ENCODE measurements around the gene OTOGL. TPM values are rescaled to one million over a fixed set of nuclear protein-coding genes. Genes with fewer than 3 reads are reported as not detected.

Gene OTOGL
- polyA plus RNA-seq, 1 of the 3 experiments (the other 2 are of a cell fraction), result 0.61 TPM

DNA sequence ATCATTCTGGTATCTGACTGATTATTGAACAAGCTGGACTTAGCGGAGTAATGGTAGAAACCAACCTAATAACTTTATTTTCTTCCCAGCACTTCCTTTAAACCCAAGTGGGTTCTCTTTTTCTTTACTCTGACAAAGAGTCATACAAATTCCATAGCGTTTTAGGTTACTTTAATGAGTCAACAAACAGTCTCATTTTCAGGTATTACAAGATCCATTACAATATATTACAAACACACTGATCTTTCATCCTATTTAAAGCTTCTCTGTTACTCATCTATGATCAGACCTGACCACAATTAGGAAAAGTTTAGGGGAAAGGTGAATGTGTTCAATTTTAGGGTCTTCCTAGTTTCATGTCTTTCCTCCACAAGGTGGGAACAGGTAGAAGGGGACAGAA is 305.3 kb downstream of the OTOGL start:
- no peaks in the 10 kb centered on the region for H4K20me1 ChIP-seq (ENCODE audit: insufficient read depth)
- H3K9me3 ChIP-seq, result no peaks in the 10 kb centered on the region; the same call in 1 of the 2 replicates
- DNase-seq, result no peak
- no peak overlapping the region for H3K4me3 ChIP-seq (ENCODE audit: low read depth in 2 of 2, low read length in 1 of 2)
- no peaks in the 10 kb centered on the region for H3K9me2 ChIP-seq
- no peaks in the 10 kb centered on the region for H3F3A ChIP-seq (replicated peaks; ENCODE audit: insufficient read depth)
- H3K27ac ChIP-seq (ENCODE audit: low read depth in 2 of 2, low read length in 1 of 2), result no peak overlapping the region
- no peak overlapping the region for H2AFZ ChIP-seq (ENCODE audit: low read depth)
- no peaks in the 10 kb centered on the region for H3K4me1 ChIP-seq (ENCODE audit: control insufficient read depth in 1 of 2, insufficient read depth in 2 of 2, low read depth in 1 of 2, low read length in 1 of 2)
- TF ChIP-seq GABPA (IDR thresholded peaks at IDR 0.05; ENCODE audit: low read depth) (no peak), YY1 (IDR thresholded peaks at IDR 0.05; ENCODE audit: low read depth) (no peak), IRF3 (IDR thresholded peaks at IDR 0.05; ENCODE audit: low read depth, low read length) (no peak), NFIC (IDR thresholded peaks at IDR 0.05; ENCODE audit: borderline replicate concordance) (no peak), USF2 (IDR thresholded peaks at IDR 0.05; ENCODE audit: borderline replicate concordance, low read depth, low read length) (no peak), MEF2A (IDR thresholded peaks at IDR 0.05; ENCODE audit: borderline replicate concordance, low read depth) (no peak), SIN3A (IDR thresholded peaks at IDR 0.05; ENCODE audit: borderline replicate concordance, low read depth, low read length) (no peak), FOXM1 (IDR thresholded peaks at IDR 0.05; ENCODE audit: low read depth) (no peak), TAF1 (IDR thresholded peaks at IDR 0.05; ENCODE audit: borderline replicate concordance, low read depth, low read length) (no peak), MAX (IDR thresholded peaks at IDR 0.05; ENCODE audit: low read depth) (no peak), POLR2AphosphoS5 (IDR thresholded peaks at IDR 0.05; ENCODE audit: low read depth, low read length) (no peak), TCF12 (IDR thresholded peaks at IDR 0.05) (no peak), RXRA (IDR thresholded peaks at IDR 0.05; ENCODE audit: borderline replicate concordance, low read depth) (no peak), ELF1 (IDR thresholded peaks at IDR 0.05) (no peak), RAD21 (IDR thresholded peaks at IDR 0.05; ENCODE audit: low read length) (no peak), FOXJ3 (CRISPR knock-in tag; IDR thresholded peaks at IDR 0.05) (no peak), EZH2phosphoT487 (IDR thresholded peaks at IDR 0.05; ENCODE audit: borderline replicate concordance, low read depth) (no peak), FOSL2 (IDR thresholded peaks at IDR 0.05; ENCODE audit: borderline replicate concordance, low read depth) (no peak), JUND (IDR thresholded peaks at IDR 0.05) (no peak)
- ChIA-PET CTCF (no interaction called here), POLR2A (no interaction called here)
- peaks cover 24% of the 10 kb centered on the region; the same call in 1 of the 2 replicates for H3K27me3 ChIP-seq (ENCODE audit: insufficient read depth)
- 7% methylated on average over 2 of the region's 2 CpGs for WGBS (ENCODE audit: low lambda C conversion rate)
- H3K4me2 ChIP-seq, result no peak overlapping the region
- no peak overlapping the region for H3K9ac ChIP-seq
- no peaks in the 10 kb centered on the region for H3K79me2 ChIP-seq (ENCODE audit: insufficient read depth)
- H3K36me3 ChIP-seq (replicated peaks in 1 of 2; ENCODE audit: control insufficient read depth in 1 of 2, insufficient read depth in 2 of 2, low read length in 1 of 2), result no peaks in the 10 kb centered on the region

DNA sequence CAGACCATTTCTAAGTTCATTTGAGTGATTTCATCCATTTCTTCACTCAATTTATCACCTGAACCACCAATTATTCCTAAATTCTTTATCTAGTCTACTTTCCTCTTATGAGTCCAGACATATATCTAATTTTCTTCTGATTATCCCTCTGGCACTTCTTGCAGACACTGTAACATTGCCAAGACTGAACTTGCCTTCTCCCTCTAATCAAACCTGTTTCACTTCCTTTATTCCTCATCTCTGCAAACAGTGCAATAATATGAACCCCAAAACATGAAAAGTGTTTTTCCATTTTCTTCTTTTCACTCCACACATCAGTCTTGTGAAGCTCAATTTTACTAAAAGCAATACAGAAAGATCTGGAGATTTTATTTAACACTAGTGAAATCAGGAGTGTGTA is 306.9 kb downstream of the OTOGL start:
- Histone ChIP-seq H4K20me1 (ENCODE audit: insufficient read depth) (no peaks in the 10 kb centered on the region), H3F3A (replicated peaks; ENCODE audit: insufficient read depth) (no peaks in the 10 kb centered on the region), H3K4me1 (ENCODE audit: control insufficient read depth in 1 of 2, insufficient read depth in 2 of 2, low read depth in 1 of 2, low read length in 1 of 2) (no peaks in the 10 kb centered on the region), H3K27ac (ENCODE audit: low read depth in 2 of 2, low read length in 1 of 2) (no peak overlapping the region), H3K4me3 (ENCODE audit: low read depth in 2 of 2, low read length in 1 of 2) (no peak overlapping the region), H3K27me3 (ENCODE audit: insufficient read depth) (peaks cover 10% of the 10 kb centered on the region; the same call in 1 of the 2 replicates), H3K9me3 (no peaks in the 10 kb centered on the region; the same call in 1 of the 2 replicates), H3K4me2 (no peak overlapping the region), H3K9ac (no peak overlapping the region), H3K79me2 (ENCODE audit: insufficient read depth) (no peaks in the 10 kb centered on the region), H2AFZ (ENCODE audit: low read depth) (no peak overlapping the region), H3K9me2 (no peaks in the 10 kb centered on the region), H3K36me3 (replicated peaks in 1 of 2; ENCODE audit: control insufficient read depth in 1 of 2, insufficient read depth in 2 of 2, low read length in 1 of 2) (no peaks in the 10 kb centered on the region)
- TF ChIP-seq SIN3A (IDR thresholded peaks at IDR 0.05; ENCODE audit: borderline replicate concordance, low read depth, low read length) (no peak), EZH2phosphoT487 (IDR thresholded peaks at IDR 0.05; ENCODE audit: borderline replicate concordance, low read depth) (no peak), FOSL2 (IDR thresholded peaks at IDR 0.05; ENCODE audit: borderline replicate concordance, low read depth) (no peak), MEF2A (IDR thresholded peaks at IDR 0.05; ENCODE audit: borderline replicate concordance, low read depth) (no peak), GATA2 (CRISPR knock-in tag; IDR thresholded peaks at IDR 0.05) (no peak), USF2 (IDR thresholded peaks at IDR 0.05; ENCODE audit: borderline replicate concordance, low read depth, low read length) (no peak), RFX5 (IDR thresholded peaks at IDR 0.05; ENCODE audit: low read length) (no peak), TCF12 (IDR thresholded peaks at IDR 0.05) (no peak), NFIC (IDR thresholded peaks at IDR 0.05; ENCODE audit: borderline replicate concordance) (no peak), RCOR1 (IDR thresholded peaks at IDR 0.05; ENCODE audit: low read length) (no peak), SMC3 (IDR thresholded peaks at IDR 0.05; ENCODE audit: low read depth, low read length) (no peak), POLR2AphosphoS5 (IDR thresholded peaks at IDR 0.05; ENCODE audit: low read depth, low read length) (no peak), MAX (IDR thresholded peaks at IDR 0.05; ENCODE audit: low read depth) (no peak), MXI1 (IDR thresholded peaks at IDR 0.05; ENCODE audit: low read depth, low read length) (no peak), FOXM1 (IDR thresholded peaks at IDR 0.05; ENCODE audit: low read depth) (no peak), YY1 (IDR thresholded peaks at IDR 0.05; ENCODE audit: low read depth) (no peak), NRF1 (IDR thresholded peaks at IDR 0.05; ENCODE audit: low read depth, low read length) (no peak)
- TF ChIP-seq, protein P1, sequence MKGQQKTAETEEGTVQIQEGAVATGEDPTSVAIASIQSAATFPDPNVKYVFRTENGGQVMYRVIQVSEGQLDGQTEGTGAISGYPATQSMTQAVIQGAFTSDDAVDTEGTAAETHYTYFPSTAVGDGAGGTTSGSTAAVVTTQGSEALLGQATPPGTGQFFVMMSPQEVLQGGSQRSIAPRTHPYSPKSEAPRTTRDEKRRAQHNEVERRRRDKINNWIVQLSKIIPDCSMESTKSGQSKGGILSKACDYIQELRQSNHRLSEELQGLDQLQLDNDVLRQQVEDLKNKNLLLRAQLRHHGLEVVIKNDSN (IDR thresholded peaks at IDR 0.05; ENCODE audit: borderline replicate concordance, low read depth), result no peak
- ChIA-PET POLR2A (no interaction called here), CTCF (no interaction called here)
- DNase-seq, result no peak
